SK-N-SH (cell line): ENCODE data around the gene TRAPPC2L. TPM values are rescaled to one million over a fixed set of nuclear protein-coding genes. Genes with fewer than 3 reads are reported as not detected.

Experiments
- CTCF ChIA-PET: fragments of 300-600, 350-600 bp; formaldehyde crosslinking; extraction: SDS; loops from one replicate; lab custom pipeline; 2021; lab: Yijun Ruan, JAX
- POLR2A ChIA-PET: fragments of 350-600 bp; sonication (Branson Sonifier 250); formaldehyde crosslinking; extraction: SDS; loops from one replicate; lab custom pipeline; 2020; ENCODE audit warnings: antibody characterized with exemption, inconsistent platforms; lab: Yijun Ruan, JAX
- DNase-seq: peaks from one replicate; pipeline ENCODE4 v3.0.0; 2012
- H2AFZ ChIP-seq: fragments of 200-600 bp; sonication (generic); 2 replicates; pipeline ENCODE4 v1.8.1; 2016; ENCODE audit warnings: antibody characterized with exemption, mild to moderate bottlenecking, low read depth
- H3F3A ChIP-seq: fragments of 200-600 bp; sonication (generic); replicated peaks from 2 replicates; pipeline ENCODE3; 2016; ENCODE audit warnings: antibody characterized with exemption, mild to moderate bottlenecking; ENCODE audit not compliant: insufficient read depth
- H3K27ac ChIP-seq, 2 experiments: fragments of 200-500 bp in 1 of 2; fragments of 200-600 bp in 1 of 2; sonication (Bioruptor generic) in 1 of 2; sonication (generic), shearing (Covaris generic) in 1 of 2; 2 replicates each; pipeline versions ENCODE4 v1.5.1 to v1.6.1; 2014 to 2016; ENCODE audit warnings: low read depth in 2 of 2, inconsistent platforms in 1 of 2, low read length in 1 of 2, mild to moderate bottlenecking in 1 of 2, mixed read lengths in 1 of 2
- H3K27me3 ChIP-seq: fragments of 200-600 bp; sonication (generic), shearing (Covaris generic); 2 replicates; pipeline ENCODE4 v1.6.1; 2016; ENCODE audit warnings: mixed run types; ENCODE audit not compliant: insufficient read depth
- H3K36me3 ChIP-seq, 2 experiments: fragments of 200-500 bp in 1 of 2; fragments of 200-600 bp in 1 of 2; sonication (Bioruptor generic) in 1 of 2; sonication (generic) in 1 of 2; replicated peaks in 1 of 2; 2 replicates each; pipeline versions ENCODE3 to v1.5.1; 2014 to 2016; ENCODE audit warnings: low read length in 1 of 2, mild to moderate bottlenecking in 1 of 2; ENCODE audit not compliant: insufficient read depth in 2 of 2, control insufficient read depth in 1 of 2
- H3K4me1 ChIP-seq, 2 experiments: fragments of 200-500 bp in 1 of 2; fragments of 200-600 bp in 1 of 2; sonication (Bioruptor generic) in 1 of 2; sonication (generic), shearing (Covaris generic) in 1 of 2; 2 replicates each; pipeline versions ENCODE4 v1.5.1 to v1.6.1; 2014 to 2016; ENCODE audit warnings: low read depth in 1 of 2, low read length in 1 of 2, mixed run types in 1 of 2; ENCODE audit not compliant: insufficient read depth in 2 of 2, control insufficient read depth in 1 of 2
- H3K4me2 ChIP-seq: fragments of 200-600 bp; sonication (generic), shearing (Covaris generic); 2 replicates; pipeline ENCODE4 v1.6.1; 2017; ENCODE audit warnings: mixed run types
- H3K4me3 ChIP-seq, 2 experiments: fragments of 200-500 bp in 1 of 2; fragments of 200-600 bp in 1 of 2; sonication (Bioruptor generic) in 1 of 2; sonication (generic), shearing (Covaris generic) in 1 of 2; 2 replicates each; pipeline versions ENCODE4 v1.5.1 to v1.8.1; 2014 to 2016; ENCODE audit warnings: low read depth in 2 of 2, inconsistent platforms in 1 of 2, low read length in 1 of 2, mild to moderate bottlenecking in 1 of 2, mixed read lengths in 1 of 2, moderate library complexity in 1 of 2
- H3K79me2 ChIP-seq: fragments of 200-600 bp; sonication (generic); 2 replicates; pipeline ENCODE4 v1.8.1; 2017; ENCODE audit warnings: mild to moderate bottlenecking; ENCODE audit not compliant: insufficient read depth
- H3K9ac ChIP-seq: fragments of 200-600 bp; sonication (generic); 2 replicates; pipeline ENCODE4 v1.6.1; 2017; ENCODE audit warnings: mixed run types
- H3K9me2 ChIP-seq: fragments of 200-600 bp; sonication (generic); 2 replicates; pipeline ENCODE4 v1.6.1; 2017; ENCODE audit warnings: mixed run types
- H3K9me3 ChIP-seq: fragments of 200-600 bp; sonication (generic); 2 replicates; pipeline ENCODE4 v1.6.1; 2017; ENCODE audit warnings: mixed run types, mild to moderate bottlenecking, moderate library complexity
- H4K20me1 ChIP-seq: fragments of 200-600 bp; sonication (generic); 2 replicates; pipeline ENCODE4 v1.6.1; 2017; ENCODE audit warnings: mild to moderate bottlenecking, mixed run types; ENCODE audit not compliant: insufficient read depth
- EP300 ChIP-seq, 2 experiments: IDR thresholded peaks; 2 replicates each; pipeline versions ENCODE4 v1.4.0 to v1.6.1; 2012; ENCODE audit warnings: borderline replicate concordance in 1 of 2, low read depth in 1 of 2, low read length in 1 of 2
- EZH2phosphoT487 ChIP-seq: fragments of 200-600 bp; sonication (generic); IDR thresholded peaks from 2 replicates; pipeline ENCODE4 v1.6.1; 2017; ENCODE audit warnings: low read depth, mixed run types, mild to moderate bottlenecking, antibody characterized with exemption, moderate library complexity, borderline replicate concordance
- FOSL2 ChIP-seq: IDR thresholded peaks from 2 replicates; pipeline ENCODE4 v1.4.0; 2012; ENCODE audit warnings: low read depth, mild to moderate bottlenecking, moderate library complexity, borderline replicate concordance
- GABPA ChIP-seq: IDR thresholded peaks from 2 replicates; pipeline ENCODE4 v1.4.0; 2012; ENCODE audit warnings: low read depth, mild to moderate bottlenecking
- GATA2 ChIP-seq: sonication (generic); formaldehyde crosslinking; IDR thresholded peaks from 2 replicates; pipeline ENCODE4 v1.5.0; 2020; ENCODE audit warnings: mild to moderate bottlenecking, missing genetic modification reagents
- JUND ChIP-seq: IDR thresholded peaks from 2 replicates; pipeline ENCODE4 v1.4.0; 2012
- MXI1 ChIP-seq: IDR thresholded peaks from 2 replicates; pipeline ENCODE4 v1.6.1; 2012; ENCODE audit warnings: mild to moderate bottlenecking, low read depth, low read length, improper control_type of control experiment
- NFIC ChIP-seq: IDR thresholded peaks from 2 replicates; pipeline ENCODE4 v1.4.0; 2012; ENCODE audit warnings: borderline replicate concordance
- RCOR1 ChIP-seq: fragments of 150-350 bp; IDR thresholded peaks from 2 replicates; pipeline ENCODE4 v1.6.1; 2017; ENCODE audit warnings: antibody characterized with exemption, low read length
- SMC3 ChIP-seq: IDR thresholded peaks from 2 replicates; pipeline ENCODE4 v1.6.1; 2012; ENCODE audit warnings: low read depth, low read length, improper control_type of control experiment
- TEAD4 ChIP-seq: IDR thresholded peaks from 2 replicates; pipeline ENCODE4 v1.4.0; 2012; ENCODE audit warnings: mild to moderate bottlenecking, borderline replicate concordance; ENCODE audit not compliant: insufficient read depth
- WGBS: methylation state at CpG from one replicate; pipeline ENCODE4 v1.1.6; 2017; ENCODE audit warnings: low lambda C conversion rate; 5-methylcytosine and 5-hydroxymethylcytosine counted together
- polyA plus RNA-seq, 3 experiments: library from polyadenylated mRNA; depleted of rRNA; stranded (reverse); fragments of >200 nt; gene quantifications; 2 replicates each; pipeline ENCODE4 v1.2.3, GENCODE V29; 2012
- TF ChIP-seq, protein P1 (sequence below): IDR thresholded peaks from 2 replicates; pipeline ENCODE4 v1.6.1; 2012; ENCODE audit warnings: mild to moderate bottlenecking, low read depth, low read length, moderate library complexity
- TF ChIP-seq, protein P2 (sequence below): IDR thresholded peaks from 2 replicates; pipeline ENCODE4 v1.4.0; 2012; ENCODE audit warnings: low read depth, borderline replicate concordance

Gene TRAPPC2L
- polyA plus RNA-seq, 1 of the 3 experiments (the other 2 are of a cell fraction) = 73.9 TPM

DNA sequence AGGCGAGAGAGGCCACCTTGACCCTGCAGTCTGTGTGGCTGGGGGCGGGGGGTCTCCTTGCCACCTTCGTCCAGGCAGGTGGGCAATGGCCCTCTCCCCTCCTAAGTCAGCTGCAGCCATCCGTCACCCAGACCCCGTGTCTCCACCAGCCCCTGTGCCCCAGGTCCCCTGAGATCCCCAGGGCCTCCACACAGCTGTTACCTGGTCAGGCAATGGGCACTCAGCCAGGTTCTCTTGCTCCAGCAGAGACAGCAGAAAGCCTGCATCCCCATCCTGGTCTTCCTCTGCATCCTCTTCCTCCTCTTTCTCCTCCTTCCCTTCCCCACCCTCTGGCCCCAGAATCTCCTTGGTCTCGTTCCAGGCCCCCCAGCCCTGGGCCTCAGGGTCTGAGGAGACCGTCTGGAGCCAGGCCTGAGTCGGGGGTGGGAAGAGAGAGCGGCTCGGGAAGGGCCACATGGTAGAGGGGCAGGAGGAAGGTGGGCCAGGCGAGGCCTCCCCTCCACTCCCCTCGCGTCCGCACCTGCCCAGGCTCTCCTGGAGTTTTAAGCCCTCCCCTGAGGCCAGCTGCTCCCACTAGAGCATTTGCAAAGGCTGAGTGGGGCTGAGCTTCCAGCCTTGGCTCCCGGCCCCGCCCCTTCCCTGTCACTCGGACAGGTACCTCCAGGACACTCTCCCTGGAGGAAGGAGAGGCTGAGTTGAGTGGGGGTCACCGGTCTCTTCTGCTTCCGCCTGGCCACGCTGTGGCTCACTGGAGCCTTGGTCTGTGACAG lies 9.4 kb downstream of the TRAPPC2L start, which contains the start of gene PABPN1L:
Gene PABPN1L (minus strand): TSS at position 510 of the 770 bp plus-strand sequence. CDS start 54 bp downstream, at position 456.
- ChIA-PET CTCF (interaction anchor here (0.9 to 1.6 kb wide), 3 partner anchors 9 to 16 kb away, joined by 3 to 5 read pairs (median 3); partner anchors contain the start of genes GALNS and TRAPPC2L), POLR2A (no interaction called here)
- Histone ChIP-seq H3K4me3 (no peak within 1 kb of the TSS), H3K4me1 (no peaks in the 10 kb centered on the region; a peak in 1 of 4 replicates), H3K9me3 (no peaks in the 10 kb centered on the region), H3K27ac (no peak within 1 kb of the TSS), H3K36me3 (peaks cover 0 to 8% of the 10 kb centered on the region in 2 experiments), H3K79me2 (no peaks in the 10 kb centered on the region), H3F3A (no peaks in the 10 kb centered on the region), H3K9me2 (no peaks in the 10 kb centered on the region), H2AFZ (no peak within 1 kb of the TSS), H4K20me1 (no peaks in the 10 kb centered on the region), H3K27me3 (peaks cover 40% of the 10 kb centered on the region), H3K9ac (no peak within 1 kb of the TSS), H3K4me2 (no peak within 1 kb of the TSS)
- no peak for DNase-seq
- TF ChIP-seq GATA2 (CRISPR knock-in tag) = no peak
- TF ChIP-seq TEAD4 = no peak
- TF ChIP-seq FOSL2 = no peak
- TF ChIP-seq GABPA = no peak
- TF ChIP-seq NFIC = no peak
- TF ChIP-seq EZH2phosphoT487 = no peak
- no peak for TF ChIP-seq MXI1
- TF ChIP-seq, protein P1, sequence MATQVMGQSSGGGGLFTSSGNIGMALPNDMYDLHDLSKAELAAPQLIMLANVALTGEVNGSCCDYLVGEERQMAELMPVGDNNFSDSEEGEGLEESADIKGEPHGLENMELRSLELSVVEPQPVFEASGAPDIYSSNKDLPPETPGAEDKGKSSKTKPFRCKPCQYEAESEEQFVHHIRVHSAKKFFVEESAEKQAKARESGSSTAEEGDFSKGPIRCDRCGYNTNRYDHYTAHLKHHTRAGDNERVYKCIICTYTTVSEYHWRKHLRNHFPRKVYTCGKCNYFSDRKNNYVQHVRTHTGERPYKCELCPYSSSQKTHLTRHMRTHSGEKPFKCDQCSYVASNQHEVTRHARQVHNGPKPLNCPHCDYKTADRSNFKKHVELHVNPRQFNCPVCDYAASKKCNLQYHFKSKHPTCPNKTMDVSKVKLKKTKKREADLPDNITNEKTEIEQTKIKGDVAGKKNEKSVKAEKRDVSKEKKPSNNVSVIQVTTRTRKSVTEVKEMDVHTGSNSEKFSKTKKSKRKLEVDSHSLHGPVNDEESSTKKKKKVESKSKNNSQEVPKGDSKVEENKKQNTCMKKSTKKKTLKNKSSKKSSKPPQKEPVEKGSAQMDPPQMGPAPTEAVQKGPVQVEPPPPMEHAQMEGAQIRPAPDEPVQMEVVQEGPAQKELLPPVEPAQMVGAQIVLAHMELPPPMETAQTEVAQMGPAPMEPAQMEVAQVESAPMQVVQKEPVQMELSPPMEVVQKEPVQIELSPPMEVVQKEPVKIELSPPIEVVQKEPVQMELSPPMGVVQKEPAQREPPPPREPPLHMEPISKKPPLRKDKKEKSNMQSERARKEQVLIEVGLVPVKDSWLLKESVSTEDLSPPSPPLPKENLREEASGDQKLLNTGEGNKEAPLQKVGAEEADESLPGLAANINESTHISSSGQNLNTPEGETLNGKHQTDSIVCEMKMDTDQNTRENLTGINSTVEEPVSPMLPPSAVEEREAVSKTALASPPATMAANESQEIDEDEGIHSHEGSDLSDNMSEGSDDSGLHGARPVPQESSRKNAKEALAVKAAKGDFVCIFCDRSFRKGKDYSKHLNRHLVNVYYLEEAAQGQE = no peak
- TF ChIP-seq, protein P2, sequence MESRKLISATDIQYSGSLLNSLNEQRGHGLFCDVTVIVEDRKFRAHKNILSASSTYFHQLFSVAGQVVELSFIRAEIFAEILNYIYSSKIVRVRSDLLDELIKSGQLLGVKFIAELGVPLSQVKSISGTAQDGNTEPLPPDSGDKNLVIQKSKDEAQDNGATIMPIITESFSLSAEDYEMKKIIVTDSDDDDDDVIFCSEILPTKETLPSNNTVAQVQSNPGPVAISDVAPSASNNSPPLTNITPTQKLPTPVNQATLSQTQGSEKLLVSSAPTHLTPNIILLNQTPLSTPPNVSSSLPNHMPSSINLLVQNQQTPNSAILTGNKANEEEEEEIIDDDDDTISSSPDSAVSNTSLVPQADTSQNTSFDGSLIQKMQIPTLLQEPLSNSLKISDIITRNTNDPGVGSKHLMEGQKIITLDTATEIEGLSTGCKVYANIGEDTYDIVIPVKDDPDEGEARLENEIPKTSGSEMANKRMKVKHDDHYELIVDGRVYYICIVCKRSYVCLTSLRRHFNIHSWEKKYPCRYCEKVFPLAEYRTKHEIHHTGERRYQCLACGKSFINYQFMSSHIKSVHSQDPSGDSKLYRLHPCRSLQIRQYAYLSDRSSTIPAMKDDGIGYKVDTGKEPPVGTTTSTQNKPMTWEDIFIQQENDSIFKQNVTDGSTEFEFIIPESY = no peak
- TF ChIP-seq JUND = no peak
- no peak for TF ChIP-seq SMC3
- TF ChIP-seq RCOR1 = no peak
- no peak for TF ChIP-seq EP300 (IDR thresholded peaks at IDR 0.05; ENCODE audit: borderline replicate concordance in 1 of 2, low read depth in 1 of 2, low read length in 1 of 2)
- WGBS = 45% methylated on average over 14 of the region's 20 CpGs
